ENCODE data around the gene CCSER1. TPM values are rescaled to one million over a fixed set of nuclear protein-coding genes. Genes with fewer than 3 reads are reported as not detected.
"Not testable (repeated sequence)": the region's sequence is repeated elsewhere in the genome, so short reads cannot be mapped to it uniquely, and the experiment has no call there.

The CCSER1 gene
- total RNA-seq, 4 donors from 2014 or later, result 3.6 to 7.0 (median 5.5) TPM

- no peak for DNase-seq (ENCODE audit: extremely low spot score)
- Histone ChIP-seq H3K4me3 (no peak overlapping the region), H3K36me3 (no peaks in the 10 kb centered on the region), H3K27ac (replicated peaks in 1 of 4) (no peak overlapping the region), H3K9me3 (peaks cover 0 to 5% (median 0%) of the 10 kb centered on the region in 4 donors), H3K27me3 (no peaks in the 10 kb centered on the region), H3K4me1 (no peaks in the 10 kb centered on the region)
- 82% methylated on average over 6 of the region's 6 CpGs for WGBS
- TF ChIP-seq POLR2AphosphoS5 (IDR thresholded peaks at IDR 0.05), result no peak
- TF ChIP-seq EP300 (IDR thresholded peaks at IDR 0.05), result no peak
- TF ChIP-seq POLR2A (IDR thresholded peaks at IDR 0.05; ENCODE audit: low read depth), result no peak
- TF ChIP-seq, protein P1, sequence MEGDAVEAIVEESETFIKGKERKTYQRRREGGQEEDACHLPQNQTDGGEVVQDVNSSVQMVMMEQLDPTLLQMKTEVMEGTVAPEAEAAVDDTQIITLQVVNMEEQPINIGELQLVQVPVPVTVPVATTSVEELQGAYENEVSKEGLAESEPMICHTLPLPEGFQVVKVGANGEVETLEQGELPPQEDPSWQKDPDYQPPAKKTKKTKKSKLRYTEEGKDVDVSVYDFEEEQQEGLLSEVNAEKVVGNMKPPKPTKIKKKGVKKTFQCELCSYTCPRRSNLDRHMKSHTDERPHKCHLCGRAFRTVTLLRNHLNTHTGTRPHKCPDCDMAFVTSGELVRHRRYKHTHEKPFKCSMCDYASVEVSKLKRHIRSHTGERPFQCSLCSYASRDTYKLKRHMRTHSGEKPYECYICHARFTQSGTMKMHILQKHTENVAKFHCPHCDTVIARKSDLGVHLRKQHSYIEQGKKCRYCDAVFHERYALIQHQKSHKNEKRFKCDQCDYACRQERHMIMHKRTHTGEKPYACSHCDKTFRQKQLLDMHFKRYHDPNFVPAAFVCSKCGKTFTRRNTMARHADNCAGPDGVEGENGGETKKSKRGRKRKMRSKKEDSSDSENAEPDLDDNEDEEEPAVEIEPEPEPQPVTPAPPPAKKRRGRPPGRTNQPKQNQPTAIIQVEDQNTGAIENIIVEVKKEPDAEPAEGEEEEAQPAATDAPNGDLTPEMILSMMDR (IDR thresholded peaks at IDR 0.05), result no peak
- intact Hi-C loops (cut with DNase I), result no loop called here
Observed at GRCh38 chr4:90476019-90476418, 348.8 kb downstream of the CCSER1 start.

DNA sequence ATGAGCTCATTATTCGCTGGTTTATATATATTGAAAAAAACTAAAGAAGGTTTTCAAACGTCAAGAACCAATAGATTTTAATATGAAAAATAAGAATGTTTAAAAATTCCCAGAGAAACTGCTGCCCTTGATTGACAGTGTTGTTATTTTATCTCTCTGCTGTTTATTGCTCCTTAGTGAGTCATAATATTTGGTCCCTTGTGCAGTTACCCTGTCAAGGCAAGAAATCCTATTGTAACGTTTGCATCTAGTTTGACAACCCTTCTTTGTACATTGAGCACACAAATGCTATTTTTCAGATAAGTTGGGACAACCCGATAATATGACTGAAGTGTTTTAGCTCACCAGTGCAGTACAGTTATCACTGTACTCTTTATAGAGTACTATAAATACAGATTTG is 349.4 kb downstream of the CCSER1 start:
- 77% methylated on average over 4 of the region's 4 CpGs for WGBS
- H3K4me1 ChIP-seq, result no peaks in the 10 kb centered on the region

DNA sequence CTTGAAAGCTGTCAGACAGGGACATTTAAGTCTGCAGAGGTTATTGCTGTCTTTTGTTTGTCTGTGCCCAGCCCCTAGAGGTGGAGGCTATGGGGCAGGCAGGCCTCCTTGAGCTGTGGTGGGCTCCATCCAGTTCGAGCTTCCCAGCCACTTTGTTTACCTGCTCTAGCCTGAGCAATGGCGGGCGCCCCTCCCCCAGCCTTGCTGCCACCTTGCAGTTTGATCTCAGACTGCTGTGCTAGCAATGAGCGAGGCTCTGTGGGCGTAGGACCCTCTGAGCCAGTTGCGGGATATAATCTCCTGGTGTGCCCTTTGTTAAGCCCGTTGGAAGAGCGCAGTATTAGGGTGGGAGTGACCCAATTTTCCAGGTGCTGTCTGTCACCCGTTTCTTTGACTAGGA is 357.7 kb downstream of the CCSER1 start:
- 92% methylated on average over 9 of the region's 9 CpGs for WGBS

More for the DNA sequence above, 349.4 kb downstream of the CCSER1 start:
- H3K9me3 ChIP-seq, result peaks cover 0 to 5% (median 0%) of the 10 kb centered on the region in 4 donors
- DNase-seq (ENCODE audit: extremely low spot score), result no peak
- no peaks in the 10 kb centered on the region for H3K36me3 ChIP-seq
- intact Hi-C loops (cut with DNase I), result no loop called here
- H3K4me3 ChIP-seq, result no peak overlapping the region
- TF ChIP-seq EP300 (IDR thresholded peaks at IDR 0.05) (no peak), POLR2AphosphoS5 (IDR thresholded peaks at IDR 0.05) (no peak), POLR2A (IDR thresholded peaks at IDR 0.05; ENCODE audit: low read depth) (no peak)
- TF ChIP-seq, protein P1 (IDR thresholded peaks at IDR 0.05), result no peak
- H3K27me3 ChIP-seq, result no peaks in the 10 kb centered on the region
- H3K27ac ChIP-seq (replicated peaks in 1 of 4), result no peak overlapping the region

DNA sequence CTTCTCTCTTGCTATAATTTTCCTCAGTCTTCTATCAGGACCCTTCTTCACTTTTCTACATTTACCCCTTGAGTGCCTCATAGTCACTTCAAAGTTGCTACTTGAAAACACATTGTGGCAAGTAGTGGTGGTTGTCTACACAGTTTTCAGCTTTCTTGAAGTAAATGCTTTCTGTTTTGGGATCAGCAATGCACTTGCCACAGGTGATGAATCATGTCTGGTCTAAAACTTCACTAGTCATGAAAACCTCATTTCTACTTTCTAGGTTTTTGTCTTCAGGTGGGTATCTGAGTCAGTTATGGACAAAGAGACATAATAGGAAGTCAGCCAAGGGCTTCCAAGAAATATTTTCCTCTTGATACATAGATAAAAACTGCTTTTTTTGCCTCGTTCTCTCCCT is 359.2 kb downstream of the CCSER1 start:
- Histone ChIP-seq H3K36me3 (no peaks in the 10 kb centered on the region), H3K27ac (replicated peaks in 1 of 4) (no peak overlapping the region), H3K27me3 (no peaks in the 10 kb centered on the region), H3K4me1 (no peaks in the 10 kb centered on the region), H3K9me3 (no peaks in the 10 kb centered on the region), H3K4me3 (no peak overlapping the region)
- 76% methylated on average over 1 of the region's 1 CpG for WGBS
- intact Hi-C loops (cut with DNase I), result no loop called here
- DNase-seq (ENCODE audit: extremely low spot score), result no peak
- TF ChIP-seq EP300 (IDR thresholded peaks at IDR 0.05) (no peak), POLR2A (IDR thresholded peaks at IDR 0.05; ENCODE audit: low read depth) (no peak), POLR2AphosphoS5 (IDR thresholded peaks at IDR 0.05) (no peak)
- TF ChIP-seq, protein P1 (IDR thresholded peaks at IDR 0.05), result no peak

More for the DNA sequence above, 357.7 kb downstream of the CCSER1 start:
- intact Hi-C loops (cut with DNase I); H3K4me3 ChIP-seq; H3K36me3 ChIP-seq; H3K27ac ChIP-seq (replicated peaks in 1 of 4); H3K27me3 ChIP-seq; DNase-seq (ENCODE audit: extremely low spot score); H3K9me3 ChIP-seq; H3K4me1 ChIP-seq: not testable (repeated sequence)

DNA sequence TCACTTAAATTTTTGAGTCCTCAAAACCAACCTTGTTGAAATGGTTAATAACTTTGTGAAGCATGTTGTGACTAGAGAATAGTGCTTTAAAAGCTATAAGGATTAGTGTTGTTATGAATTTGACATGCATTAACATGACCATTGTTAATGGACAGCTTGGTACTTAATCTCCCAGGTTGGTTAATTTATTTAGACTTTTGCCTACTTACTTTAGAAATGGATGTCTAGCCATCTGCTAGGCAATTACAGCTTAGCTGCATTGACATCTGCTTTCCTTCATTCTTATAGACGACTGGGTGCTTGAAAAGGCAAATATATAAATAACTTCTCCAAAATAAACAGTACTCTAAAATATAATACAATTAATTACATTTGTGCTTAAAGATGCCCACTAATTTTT is 368.0 kb downstream of the CCSER1 start:
- H3K27me3 ChIP-seq, result no peaks in the 10 kb centered on the region
- 36% methylated on average over 1 of the region's 1 CpG for WGBS
- no peaks in the 10 kb centered on the region for H3K9me3 ChIP-seq
- no peak overlapping the region for H3K4me3 ChIP-seq
- intact Hi-C loops (cut with DNase I), result no loop called here
- H3K27ac ChIP-seq (replicated peaks in 1 of 4), result no peak overlapping the region
- H3K36me3 ChIP-seq, result no peaks in the 10 kb centered on the region
- no peak for DNase-seq (ENCODE audit: extremely low spot score)
- TF ChIP-seq POLR2AphosphoS5 (IDR thresholded peaks at IDR 0.05), result no peak
- TF ChIP-seq EP300 (IDR thresholded peaks at IDR 0.05), result no peak
- TF ChIP-seq POLR2A (IDR thresholded peaks at IDR 0.05; ENCODE audit: low read depth), result no peak
- TF ChIP-seq, protein P1 (IDR thresholded peaks at IDR 0.05), result no peak
- H3K4me1 ChIP-seq, result no peaks in the 10 kb centered on the region

All from esophagus muscularis mucosa (tissue), 4 donors.